Measurements from ENCODE around the gene ETF1. TPM values are rescaled to one million over a fixed set of nuclear protein-coding genes. Genes with fewer than 3 reads are reported as not detected.
"Not testable (repeated sequence)": the region's sequence is repeated elsewhere in the genome, so short reads cannot be mapped to it uniquely, and the experiment has no call there.

ETF1 gene
- polyA plus RNA-seq, 3 donors: 65.9 to 81.4 (median 74.4) TPM

DNA sequence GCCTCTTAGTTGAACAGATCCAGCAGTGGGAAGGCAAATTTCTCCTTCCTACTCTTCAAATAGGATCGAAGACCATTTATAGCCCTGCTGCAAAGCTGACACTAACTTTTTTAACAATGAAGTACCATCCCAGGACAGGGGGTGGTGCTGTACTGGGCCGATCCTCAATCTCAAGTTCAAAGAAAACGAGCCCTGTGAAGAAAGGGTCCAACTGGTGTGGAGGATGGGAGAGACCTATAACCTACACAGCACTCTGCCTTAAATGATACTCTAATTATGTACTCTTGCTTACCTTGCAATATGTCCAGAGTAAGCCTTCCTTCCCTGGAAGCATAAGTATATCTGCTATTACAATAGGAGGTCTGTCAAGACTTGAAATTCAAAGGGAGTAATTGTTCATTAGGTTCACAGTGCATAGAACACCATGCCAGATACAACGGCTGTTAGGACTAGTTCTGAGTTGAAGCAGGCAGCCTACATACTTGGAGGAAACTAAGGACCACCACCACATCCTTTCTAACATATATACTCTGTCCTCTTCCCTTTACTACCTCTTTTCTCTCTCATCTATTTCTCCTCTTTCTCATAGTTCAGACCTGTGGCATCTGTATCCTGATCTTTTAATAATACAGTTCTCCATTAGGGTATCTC lies 6.2 kb downstream of the ETF1 start:
- no peak for DNase-seq

DNA sequence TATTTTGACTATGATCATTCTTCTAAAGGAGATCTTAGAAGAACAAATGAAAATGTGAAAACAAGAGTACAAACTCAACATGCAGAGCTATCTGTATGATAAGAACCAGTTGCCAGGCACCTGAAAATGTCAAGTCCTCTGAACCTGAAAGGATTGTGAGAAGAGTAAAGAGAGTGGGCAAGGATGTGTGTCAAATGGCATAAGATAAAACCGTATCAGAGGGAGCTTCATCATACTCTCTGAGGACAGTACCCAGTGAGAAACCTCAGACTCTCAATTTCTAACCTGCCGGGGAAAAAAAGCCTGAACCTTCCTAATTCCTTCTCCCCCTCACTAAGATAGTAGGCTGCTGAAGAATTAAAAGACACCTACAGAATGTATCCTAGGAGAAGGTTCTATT lies 6.8 kb downstream of the ETF1 start:
- DNase-seq: no peak

DNA sequence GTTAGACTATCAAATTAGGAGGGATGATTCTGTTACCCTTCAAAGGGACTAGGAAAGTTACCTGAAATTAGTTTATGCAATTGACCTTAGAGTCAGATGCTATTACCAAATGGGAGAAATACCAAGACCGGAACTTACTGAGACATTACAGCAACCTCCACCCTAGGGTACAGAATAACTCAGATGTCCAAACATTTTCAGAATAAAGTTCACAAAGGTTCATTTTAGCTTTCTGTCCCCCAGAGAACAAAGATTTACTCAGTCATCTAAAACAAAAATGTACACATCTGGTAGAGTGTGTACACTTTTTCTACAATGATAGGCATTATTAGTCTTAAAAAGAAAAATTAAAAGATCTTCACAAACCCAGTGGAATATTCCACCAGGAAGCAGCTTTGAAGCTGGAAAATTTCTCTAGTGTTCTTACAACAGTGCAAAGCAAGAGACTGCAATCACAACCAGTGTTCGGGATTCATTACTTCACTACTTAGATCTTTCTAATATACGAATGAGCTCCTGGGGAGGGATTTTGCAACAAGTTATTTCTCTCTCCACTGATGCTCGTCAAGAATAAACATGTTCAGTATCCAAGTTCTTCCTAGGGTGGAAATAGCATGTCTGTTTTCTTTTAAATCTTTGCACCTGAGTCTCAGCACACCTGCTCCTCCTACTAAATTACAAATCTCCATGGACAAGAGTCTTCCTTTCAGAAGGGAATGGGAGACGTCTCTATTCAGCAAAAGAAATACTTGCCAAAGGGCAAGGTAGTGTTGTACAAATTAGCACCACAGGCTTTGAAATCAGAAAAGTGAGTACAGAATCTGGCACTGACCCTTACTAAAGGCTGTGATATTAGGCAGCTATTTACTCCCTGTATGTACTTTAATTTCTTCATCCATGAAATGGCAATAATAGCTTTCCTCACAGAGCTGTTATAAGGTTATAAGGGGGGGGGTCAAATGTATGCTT lies 8.8 kb downstream of the ETF1 start:
- DNase-seq: no peak

DNA sequence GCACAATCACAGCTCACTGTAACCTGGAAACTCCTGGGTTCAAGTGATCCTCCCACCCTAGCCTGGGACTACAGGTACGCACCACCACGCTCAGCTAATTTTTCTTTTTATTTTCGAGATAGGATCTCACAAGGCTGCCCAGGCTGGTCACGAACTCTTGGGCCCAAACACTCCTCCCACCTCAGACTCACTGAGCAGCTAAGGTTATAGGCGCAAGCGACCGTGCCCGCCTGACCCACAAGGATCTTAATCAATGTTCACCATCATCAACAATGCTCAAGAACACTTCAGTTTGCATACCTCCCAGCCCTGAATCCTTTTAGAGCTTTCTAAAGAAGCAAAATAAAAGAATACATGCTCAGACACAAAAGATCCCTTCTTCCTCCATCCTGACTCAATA lies 13.2 kb downstream of the ETF1 start:
- DNase-seq: no peak

DNA sequence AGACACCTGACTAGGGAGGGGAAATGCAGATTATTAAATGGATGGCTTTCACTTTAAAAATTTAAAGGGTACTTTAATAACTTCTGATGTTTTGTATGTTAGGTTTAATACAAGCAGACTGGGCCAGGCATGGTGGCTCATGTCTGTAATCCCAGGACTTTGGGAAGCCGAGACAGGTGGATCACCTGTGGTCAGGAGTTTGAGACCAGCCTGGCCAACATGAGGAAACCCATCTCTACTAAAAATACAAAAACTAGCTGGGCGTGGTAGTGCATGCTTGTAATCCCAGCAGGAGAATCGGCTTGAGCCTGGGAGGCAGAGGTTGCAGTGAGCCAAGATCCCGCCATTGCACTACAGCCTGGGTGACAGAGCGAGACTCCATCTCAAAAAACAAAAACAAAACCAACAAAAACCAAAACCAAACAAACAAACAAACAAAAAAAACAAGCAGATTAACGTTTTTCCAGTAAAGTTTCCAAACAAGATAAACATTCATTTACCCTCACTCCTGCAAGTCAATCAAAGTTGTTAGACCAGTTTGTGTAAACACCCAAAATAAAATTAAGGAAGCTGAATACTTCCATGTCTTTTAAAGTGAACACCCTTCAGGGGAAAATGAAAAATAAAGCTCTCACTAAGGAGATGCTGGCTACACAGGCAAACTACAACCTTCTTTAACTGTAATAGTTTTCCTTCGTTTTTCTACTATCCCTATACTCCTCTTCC lies 14.1 kb downstream of the ETF1 start:
- DNase-seq: no peak

DNA sequence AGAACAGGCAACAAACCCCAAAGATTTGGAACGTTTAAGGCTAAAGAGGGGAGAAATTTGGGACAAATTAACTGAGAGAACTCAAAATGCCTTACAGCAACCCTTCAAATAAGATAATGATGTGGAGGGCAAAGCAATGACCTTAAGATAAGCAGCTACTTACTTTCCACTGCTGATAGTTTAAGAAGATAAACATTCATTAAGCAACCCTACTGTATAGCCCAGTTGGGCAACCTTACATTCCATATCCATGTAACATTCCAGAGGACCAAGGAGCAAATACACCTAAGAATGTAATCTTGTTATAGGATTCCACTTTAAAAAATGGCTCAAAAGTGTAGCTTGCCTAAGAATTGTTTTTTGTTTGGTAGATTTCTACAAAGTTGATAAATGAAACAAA lies 14.8 kb downstream of the ETF1 start:
- DNase-seq: no peak

DNA sequence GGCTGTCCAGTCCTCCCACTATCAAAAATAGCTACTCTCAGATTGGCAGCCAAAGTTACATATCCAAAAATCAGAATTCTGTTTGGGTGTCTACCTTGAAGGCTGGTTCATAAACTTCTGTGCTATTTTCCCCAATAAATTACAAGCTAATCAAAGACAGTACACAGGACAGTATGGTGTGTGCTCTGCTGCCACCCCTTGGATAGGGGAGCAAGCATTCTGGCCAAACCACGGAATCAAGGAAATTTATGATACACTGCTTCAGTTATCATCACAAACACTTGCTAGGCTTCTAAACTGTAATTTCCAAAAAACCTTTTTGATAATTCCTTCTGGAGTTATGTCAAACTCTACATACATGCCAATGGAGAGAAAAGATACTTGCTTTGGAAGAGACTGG lies 15.9 kb downstream of the ETF1 start:
- no peak for DNase-seq

DNA sequence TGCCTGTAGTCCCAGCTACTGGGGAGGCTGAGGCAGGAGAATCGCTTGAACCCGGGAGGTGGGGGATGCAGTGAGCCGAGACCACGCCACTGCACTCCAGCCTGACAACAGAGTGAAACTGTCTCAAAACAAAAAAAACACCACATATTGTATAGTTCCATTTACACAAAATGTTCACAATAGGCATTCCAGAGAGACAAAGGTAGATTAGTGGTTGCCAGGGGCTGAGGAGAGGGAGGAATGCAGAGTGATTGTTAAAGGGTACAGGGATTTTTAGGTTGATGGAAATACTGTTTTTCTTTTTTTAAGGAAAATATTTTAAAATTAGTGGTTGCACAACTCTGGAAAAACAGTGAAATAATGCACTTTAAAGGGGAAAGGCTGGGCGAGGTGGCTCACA lies 19.6 kb downstream of the ETF1 start:
- no peak for DNase-seq

DNA sequence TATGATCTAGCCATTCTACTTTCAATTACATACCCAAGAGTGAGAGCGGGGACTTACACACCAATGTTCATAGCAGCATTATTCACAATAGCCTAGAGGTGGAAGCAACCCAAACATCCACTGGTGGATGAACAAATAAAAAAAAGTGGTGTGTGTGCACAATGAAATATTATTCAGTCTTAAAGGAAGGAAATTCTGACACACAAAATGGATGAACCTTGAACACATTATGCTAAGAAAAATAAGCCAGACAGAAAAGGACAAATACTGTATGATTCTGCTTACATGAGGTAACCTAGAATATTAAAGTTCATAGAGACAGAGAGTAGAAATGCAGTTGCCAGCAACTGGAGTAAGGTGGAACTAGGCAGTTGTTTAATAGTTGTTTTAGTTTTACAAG lies 22.1 kb downstream of the ETF1 start:
- no peak for DNase-seq

DNA sequence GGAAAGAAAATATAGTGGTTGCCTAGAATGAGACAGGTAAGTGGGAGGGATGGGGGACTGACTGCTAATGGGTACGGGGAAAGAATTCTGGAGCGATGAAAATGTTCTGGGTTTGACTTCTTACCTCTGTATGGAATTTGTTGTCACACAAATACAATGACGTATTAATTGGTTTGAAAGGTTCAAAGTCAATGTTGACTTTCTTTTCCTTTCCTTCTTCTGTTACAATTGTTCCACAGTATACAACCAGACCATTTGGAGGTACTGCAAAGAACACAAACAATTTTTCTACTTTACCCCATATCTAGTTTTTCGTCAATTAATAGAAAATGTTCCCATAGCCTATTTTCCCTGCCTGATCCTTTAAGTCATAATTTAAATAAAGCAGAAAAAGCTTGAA lies 25.6 kb downstream of the ETF1 start:
- DNase-seq: no peak

DNA sequence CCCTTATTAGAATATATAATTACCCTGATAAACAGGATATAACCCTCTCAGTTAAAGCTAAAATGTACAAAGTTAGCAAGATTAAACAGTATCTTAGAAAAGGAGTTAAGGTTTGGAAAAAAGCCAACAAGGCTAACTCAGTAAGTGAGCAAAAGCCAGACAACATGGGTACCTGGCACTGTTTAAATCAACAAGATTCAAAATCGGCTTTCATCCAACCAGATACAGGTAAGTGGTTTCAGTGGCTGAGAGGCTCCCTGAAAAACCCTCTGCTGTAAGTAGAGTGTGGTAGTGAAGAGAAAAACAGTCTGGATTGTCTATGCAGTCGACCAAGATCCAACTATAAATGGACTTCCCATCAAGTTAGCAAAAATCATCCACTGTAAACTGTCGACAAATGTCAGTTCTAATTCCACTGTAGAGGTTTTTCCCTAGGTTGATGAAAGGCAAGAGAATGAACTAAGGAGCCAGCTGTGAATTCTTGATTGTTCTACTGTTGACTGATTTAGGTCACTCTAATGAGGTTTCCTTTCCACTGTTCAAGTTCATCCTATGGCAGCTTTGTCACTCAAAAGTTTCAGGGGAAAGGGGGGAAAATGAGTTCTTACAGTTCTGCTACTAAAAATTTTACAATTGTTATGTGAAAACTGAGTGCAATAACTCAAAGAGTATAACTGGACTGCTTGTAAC lies 27.3 kb downstream of the ETF1 start:
- no peak for DNase-seq

DNA sequence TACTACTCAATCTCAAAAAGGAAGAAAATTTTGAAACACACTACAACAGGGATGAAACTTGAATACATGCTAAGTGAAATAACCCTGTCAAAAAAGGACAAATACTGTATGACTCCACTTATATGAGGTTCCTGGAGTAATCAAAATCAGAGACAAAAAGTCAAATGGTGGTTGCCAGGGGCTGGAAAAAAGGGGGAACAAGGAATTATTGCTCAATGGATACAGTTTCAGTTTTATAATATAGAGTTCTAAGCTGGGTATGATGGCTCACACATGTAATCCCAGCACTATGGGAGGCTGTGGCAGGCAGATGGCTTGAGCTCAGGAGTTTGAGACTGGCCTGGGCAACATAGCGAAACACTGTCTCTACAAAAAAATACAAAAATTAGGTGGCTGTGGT lies 29.0 kb downstream of the ETF1 start:
- no peak for DNase-seq

DNA sequence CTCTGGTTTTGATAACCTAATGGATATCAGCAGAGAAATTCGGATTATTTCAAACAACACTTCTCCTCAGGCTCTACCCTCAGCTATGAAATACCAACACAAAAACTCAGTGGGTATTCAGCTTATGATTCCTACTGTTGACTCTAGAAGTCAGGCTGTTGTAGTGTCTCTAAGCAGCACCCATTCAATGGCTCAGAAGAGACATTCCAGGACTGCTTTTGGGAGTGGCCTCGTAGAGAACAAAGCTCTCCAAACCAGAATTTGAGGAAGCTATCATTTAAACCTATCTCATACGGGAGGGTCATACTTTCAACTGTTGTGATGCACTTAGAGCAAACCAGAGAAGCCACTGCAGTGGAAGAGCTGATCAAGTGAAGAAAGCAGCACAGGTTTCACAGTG lies 34.1 kb downstream of the ETF1 start:
- DNase-seq: no peak

DNA sequence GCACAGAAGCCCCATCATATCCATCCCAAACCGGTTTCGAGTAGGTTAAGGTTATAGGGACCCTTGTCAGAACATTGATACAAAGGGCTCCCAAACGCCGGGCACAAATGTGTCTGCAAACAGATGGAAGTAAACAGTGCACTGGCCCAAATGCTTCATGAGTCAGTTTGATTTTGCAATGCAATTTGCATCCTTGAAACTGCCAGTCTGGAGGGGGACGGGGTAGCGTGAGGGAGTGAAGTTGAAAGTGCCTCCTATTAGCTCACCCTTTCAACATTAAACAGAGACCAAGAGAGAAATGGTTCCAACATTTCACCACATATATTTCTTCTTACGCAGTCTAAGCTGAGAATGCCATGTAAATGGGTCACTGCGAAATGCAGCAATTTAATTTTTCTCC lies 35.6 kb downstream of the ETF1 start:
- DNase-seq: not testable (repeated sequence)

DNA sequence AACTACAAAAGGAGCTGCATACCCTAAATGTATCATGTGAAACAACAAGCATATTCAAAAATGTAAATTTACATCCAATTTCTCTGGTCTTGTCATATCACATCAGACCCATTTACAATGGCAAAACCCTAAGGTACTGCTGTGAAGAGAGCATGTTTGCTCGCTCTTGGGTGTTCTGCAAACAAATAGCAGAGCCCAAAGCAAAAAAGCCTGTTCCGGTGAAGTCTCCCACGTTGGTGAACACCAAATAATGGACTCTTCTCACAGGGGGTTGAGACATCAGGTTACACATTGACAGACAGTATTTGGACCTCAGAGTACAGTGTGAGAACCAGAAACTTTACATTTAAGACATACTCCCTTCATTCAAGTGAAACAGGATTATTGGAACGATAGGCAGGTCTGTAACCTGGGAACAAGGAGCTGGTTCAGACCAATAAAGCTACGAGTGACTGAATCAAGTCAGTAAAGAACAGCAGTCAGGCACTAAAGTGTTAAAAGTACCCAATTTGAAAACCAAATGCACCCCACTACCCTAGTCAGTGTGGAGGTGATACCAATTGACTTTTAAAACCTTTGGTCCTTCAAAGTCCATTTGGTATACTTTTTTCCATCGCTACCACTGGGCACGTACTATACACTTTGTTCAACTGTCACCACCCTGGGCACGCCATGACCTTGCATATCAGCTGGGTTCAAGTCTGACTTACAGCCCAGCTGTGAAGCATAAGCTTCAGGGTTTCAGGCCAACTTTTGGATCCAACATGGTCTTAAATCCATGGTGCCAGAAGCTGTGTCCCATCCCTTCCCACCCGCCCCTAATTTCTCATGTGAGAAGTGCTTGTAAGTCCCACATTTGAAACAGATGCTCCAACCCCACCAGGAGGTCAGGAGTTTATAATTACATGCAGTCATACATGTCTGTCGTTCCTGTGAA lies 36.4 kb downstream of the ETF1 start:
- no peak for DNase-seq

DNA sequence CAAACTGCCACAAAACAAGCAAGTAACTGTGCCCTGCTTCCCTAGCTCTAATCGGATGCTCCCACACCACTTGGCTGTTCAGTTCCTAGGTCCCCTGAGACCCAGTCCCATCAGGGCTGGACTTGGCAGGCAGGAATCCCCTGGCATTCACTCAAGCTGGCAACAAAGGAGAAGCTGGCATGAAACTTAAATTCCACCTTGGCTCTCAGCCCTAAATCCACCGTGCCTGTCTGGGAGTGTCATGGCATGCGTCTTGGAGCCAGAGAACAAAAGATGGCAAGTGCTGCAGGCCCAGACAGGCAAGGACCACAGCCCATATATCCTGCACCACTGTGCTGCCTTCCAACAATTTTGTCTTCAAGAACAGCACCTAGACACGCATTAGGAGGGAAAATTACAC lies 38.2 kb downstream of the ETF1 start:
- no peak for DNase-seq

DNA sequence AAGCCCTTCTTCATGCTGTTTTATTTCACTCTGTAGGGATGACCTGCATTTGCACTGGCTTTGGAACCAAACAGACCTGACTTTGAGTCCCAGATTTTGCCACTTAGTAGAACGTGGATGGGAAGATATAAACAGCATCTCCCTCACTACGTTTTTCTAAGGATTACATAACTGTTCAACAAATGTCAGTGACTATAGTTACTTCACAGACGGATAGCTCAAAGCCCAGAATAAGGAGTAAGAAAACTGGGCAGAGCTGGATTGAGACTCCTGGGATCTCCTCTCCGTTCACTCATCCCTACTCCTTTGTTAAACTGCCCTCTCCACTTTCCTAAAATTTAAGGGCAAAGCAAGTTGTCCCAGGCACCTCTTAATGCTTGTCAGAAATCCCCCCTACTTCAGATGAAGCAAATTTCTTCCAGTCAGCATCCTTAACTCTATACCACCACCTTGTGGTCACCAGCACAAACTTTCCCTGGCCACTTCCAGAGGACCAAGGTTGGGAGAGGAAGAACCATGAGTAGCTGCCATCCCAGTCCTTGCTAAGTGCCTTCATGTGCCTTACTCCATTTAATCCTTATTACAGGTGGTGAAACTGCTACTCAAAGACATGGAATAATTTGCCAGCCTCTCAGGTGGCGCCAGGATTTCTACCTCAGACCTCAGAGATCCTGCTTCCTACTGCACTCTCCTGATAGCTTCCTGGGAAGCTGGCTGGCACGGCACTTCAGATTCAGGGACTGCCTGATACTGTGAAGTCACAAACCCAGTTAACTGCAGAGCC lies 39.4 kb downstream of the ETF1 start:
- peak; percentile 68 for DNase-seq

DNA sequence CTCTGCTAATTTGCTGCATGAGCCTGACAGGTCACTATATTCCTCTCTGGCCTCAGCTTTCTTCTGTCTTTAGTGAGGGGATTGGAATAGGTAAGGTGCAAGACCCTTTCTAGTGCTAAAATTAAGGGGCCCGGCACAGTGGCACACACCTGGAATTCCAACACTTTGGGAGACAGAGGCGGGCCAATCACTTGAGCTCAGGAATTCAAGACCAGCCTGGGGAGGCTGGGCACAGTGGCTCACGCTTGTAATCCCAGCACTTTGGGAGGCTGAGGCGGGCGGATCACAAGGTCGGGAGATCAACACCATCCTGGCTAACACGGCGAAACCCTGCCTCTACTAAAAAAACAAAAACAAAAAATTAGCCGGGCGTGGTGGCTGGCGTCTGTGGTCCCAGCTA lies 40.5 kb downstream of the ETF1 start:
- no peak for DNase-seq

DNA sequence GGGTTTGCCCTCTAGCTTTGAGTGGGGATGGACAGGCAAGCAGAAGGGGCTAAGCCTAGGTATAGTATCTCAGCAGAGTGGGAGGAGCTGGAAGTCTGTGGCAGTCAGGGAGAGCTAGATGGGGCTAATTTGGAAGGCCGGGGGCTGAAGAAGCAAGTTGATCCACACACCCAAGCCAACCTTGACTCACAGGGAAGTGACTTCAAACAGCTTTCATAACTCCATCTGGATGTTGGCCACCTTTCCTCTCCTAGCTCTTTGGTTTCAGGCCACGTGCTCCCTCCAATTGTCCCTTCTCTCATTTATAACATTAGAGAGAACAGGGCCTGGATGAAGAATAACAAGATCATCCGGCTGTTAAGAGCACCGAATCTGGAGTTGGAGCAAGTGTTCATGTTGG lies 40.9 kb downstream of the ETF1 start:
- DNase-seq: no peak

DNA sequence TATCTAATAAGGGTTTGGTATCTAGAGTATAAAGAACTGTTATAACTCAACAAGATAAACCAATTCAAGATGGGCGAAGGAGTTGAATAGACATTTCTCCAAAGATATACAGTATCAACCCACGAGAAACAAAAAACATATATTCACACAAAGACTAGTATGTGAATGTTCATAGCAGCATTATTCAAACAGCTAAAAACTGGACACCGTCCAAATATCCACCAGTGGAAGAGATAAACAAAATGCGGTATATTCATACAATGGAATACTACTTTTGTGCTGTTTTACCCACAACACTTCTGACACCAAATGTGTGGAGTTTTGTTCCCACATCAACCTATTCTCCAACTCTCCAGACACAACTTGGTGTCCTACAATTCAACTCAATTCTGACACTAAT lies 44.7 kb downstream of the ETF1 start:
- DNase-seq: no peak
